Stimulated activated CD4-positive, alpha-beta T cell treated with anti-CD3 and anti-CD28 coated beads, Interleukin-15, amount 100 ng/mL, for 48 hours (primary cell): ENCODE results near the gene RAD17.
"Not testable (repeated sequence)": the region's sequence is repeated elsewhere in the genome, so short reads cannot be mapped to it uniquely, and the experiment has no call there.

ENCODE experiments used
- DNase-seq, 2 donors: peaks; one replicate each; pipeline ENCODE4 v3.0.0-alpha.2; 2020; ENCODE audit warnings: low read depth in 2 of 2

The RAD17 gene

GRCh38 chr5:69378376-69378775 is 8.8 kb downstream of the RAD17 start:
- no peak for DNase-seq

GRCh38 chr5:69404659-69405330 is 35.2 kb downstream of the RAD17 start:
- DNase-seq, result no peak

- DNase-seq, result peak; percentile 8 to 11
Measured at GRCh38 chr5:69414885-69415583, 45.4 kb downstream of the RAD17 start, which contains the start of gene MARVELD2. Gene MARVELD2, plus strand, starts transcription at chr5:69415116. Its CDS starts 4,270 bp downstream, at chr5:69419386.

GRCh38 chr5:69415584-69415958 is 46.0 kb downstream of the RAD17 start:
- no peak for DNase-seq

- DNase-seq, result no peak
Measured at GRCh38 chr5:69416180-69416579, 46.6 kb downstream of the RAD17 start.

- no peak for DNase-seq
Measured at GRCh38 chr5:69416699-69417098, 47.1 kb downstream of the RAD17 start.

GRCh38 chr5:69418554-69418953 is 48.9 kb downstream of the RAD17 start:
- DNase-seq, result no peak

- DNase-seq, result no peak
Measured at GRCh38 chr5:69431424-69432303, 62.0 kb downstream of the RAD17 start.

GRCh38 chr5:69432412-69433206 is 63.0 kb downstream of the RAD17 start:
- DNase-seq, result no peak

- DNase-seq, result not testable (repeated sequence)
Measured at GRCh38 chr5:69435276-69435884, 65.8 kb downstream of the RAD17 start.

GRCh38 chr5:69444127-69444754 is 74.6 kb downstream of the RAD17 start:
- DNase-seq, result no peak

GRCh38 chr5:69449511-69449910 is 79.9 kb downstream of the RAD17 start:
- DNase-seq, result no peak

GRCh38 chr5:69450116-69450515 is 80.5 kb downstream of the RAD17 start:
- no peak for DNase-seq

- not testable (repeated sequence) for DNase-seq
Measured at GRCh38 chr5:69450527-69450926, 80.9 kb downstream of the RAD17 start.

- DNase-seq, result no peak
Measured at GRCh38 chr5:69451941-69452647, 82.5 kb downstream of the RAD17 start.

- not testable (repeated sequence) for DNase-seq
Measured at GRCh38 chr5:69453487-69453886, 83.9 kb downstream of the RAD17 start.

- no peak for DNase-seq
Measured at GRCh38 chr5:69454460-69455249, 85.0 kb downstream of the RAD17 start.

- DNase-seq, result not testable (repeated sequence)
Measured at GRCh38 chr5:69455428-69455988, 85.9 kb downstream of the RAD17 start.

GRCh38 chr5:69462170-69462569 is 92.6 kb downstream of the RAD17 start:
- DNase-seq, result no peak
